ENCODE measurements around the gene MELTF.

The MELTF gene

GRCh38 chr3:196997311-196997710 is 32.3 kb downstream of the MELTF start:
- H3K9me3 ChIP-seq (ENCODE audit: control insufficient read depth, insufficient read depth, low read depth, low read length) = no peaks in the 10 kb centered on the region
- peaks cover 8% of the 10 kb centered on the region; the same call in 1 of the 2 replicates for H3K4me1 ChIP-seq (ENCODE audit: control insufficient read depth, insufficient read depth, low read length)
- H3K27ac ChIP-seq (ENCODE audit: low read depth, low read length) = no peak overlapping the region
- no peaks in the 10 kb centered on the region for H3K36me3 ChIP-seq (ENCODE audit: control insufficient read depth, insufficient read depth, low read length)
- H3K9ac ChIP-seq (ENCODE audit: low read length) = no peak overlapping the region
- no peaks in the 10 kb centered on the region for H3K27me3 ChIP-seq (ENCODE audit: control insufficient read depth, insufficient read depth, low read length)
- no peak overlapping the region for H3K4me3 ChIP-seq (ENCODE audit: low read depth, low read length)

DNA sequence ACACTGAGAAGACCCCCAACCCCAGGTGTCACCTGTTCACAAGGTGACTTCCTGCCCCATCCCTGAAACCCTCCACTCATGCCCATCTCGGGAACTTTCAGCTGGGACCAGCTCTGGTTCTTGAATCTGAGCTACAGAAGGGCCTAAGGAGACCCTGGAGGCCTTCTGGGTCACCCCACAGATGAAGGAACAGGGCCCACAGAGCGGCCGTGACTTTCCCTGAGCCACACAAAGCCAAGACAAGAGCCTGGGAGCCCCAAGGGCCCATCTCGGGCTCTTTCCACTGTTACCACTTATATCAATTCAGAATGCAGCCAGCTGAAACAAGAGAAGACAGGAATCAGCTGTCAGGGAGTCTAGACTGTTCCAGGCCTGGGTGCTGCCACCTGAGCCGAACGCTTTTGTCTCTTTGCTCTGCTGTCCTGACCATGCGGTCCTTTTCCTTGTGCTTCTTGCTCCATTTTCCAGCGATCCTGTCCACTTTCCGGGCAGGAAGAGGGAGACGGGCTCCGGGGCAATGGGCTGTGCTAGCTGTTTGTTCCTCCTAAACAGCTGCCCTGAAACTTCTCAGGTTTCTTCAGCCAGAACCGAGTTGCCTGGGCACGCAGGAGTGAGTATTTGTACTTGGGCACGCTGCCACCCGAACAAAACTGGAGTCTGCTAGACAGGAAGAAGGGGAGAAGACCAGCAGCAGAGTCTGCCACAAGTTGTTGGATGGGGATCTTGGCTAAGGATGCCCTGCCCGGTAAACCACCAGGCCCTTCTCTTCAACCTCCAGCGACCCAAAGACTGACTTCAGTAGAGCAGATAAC is 33.0 kb downstream of the MELTF start:
- no peak overlapping the region for H3K4me3 ChIP-seq (ENCODE audit: low read depth, low read length)
- H3K9ac ChIP-seq (ENCODE audit: low read length) = no peak overlapping the region
- no peaks in the 10 kb centered on the region for H3K36me3 ChIP-seq (ENCODE audit: control insufficient read depth, insufficient read depth, low read length)
- H3K27ac ChIP-seq (ENCODE audit: low read depth, low read length) = no peak overlapping the region
- no peaks in the 10 kb centered on the region for H3K27me3 ChIP-seq (ENCODE audit: control insufficient read depth, insufficient read depth, low read length)
- peaks cover 8% of the 10 kb centered on the region; the same call in 1 of the 2 replicates for H3K4me1 ChIP-seq (ENCODE audit: control insufficient read depth, insufficient read depth, low read length)
- no peaks in the 10 kb centered on the region for H3K9me3 ChIP-seq (ENCODE audit: control insufficient read depth, insufficient read depth, low read depth, low read length)

GRCh38 chr3:196995646-196996355 is 33.8 kb downstream of the MELTF start:
- H3K27ac ChIP-seq (ENCODE audit: low read depth, low read length) = no peak overlapping the region
- peaks cover 8% of the 10 kb centered on the region; the same call in 1 of the 2 replicates for H3K4me1 ChIP-seq (ENCODE audit: control insufficient read depth, insufficient read depth, low read length)
- no peak overlapping the region for H3K9ac ChIP-seq (ENCODE audit: low read length)

GRCh38 chr3:196995027-196995426 is 34.6 kb downstream of the MELTF start:
- Histone ChIP-seq H3K27ac (ENCODE audit: low read depth, low read length) (no peak overlapping the region), H3K4me1 (ENCODE audit: control insufficient read depth, insufficient read depth, low read length) (peaks cover 8% of the 10 kb centered on the region; the same call in 1 of the 2 replicates), H3K9me3 (ENCODE audit: control insufficient read depth, insufficient read depth, low read depth, low read length) (no peaks in the 10 kb centered on the region), H3K4me3 (ENCODE audit: low read depth, low read length) (no peak overlapping the region), H3K9ac (ENCODE audit: low read length) (no peak overlapping the region), H3K36me3 (ENCODE audit: control insufficient read depth, insufficient read depth, low read length) (no peaks in the 10 kb centered on the region), H3K27me3 (ENCODE audit: control insufficient read depth, insufficient read depth, low read length) (no peaks in the 10 kb centered on the region)

More at GRCh38 chr3:196995646-196996355, 33.8 kb downstream of the MELTF start:
- no peaks in the 10 kb centered on the region for H3K36me3 ChIP-seq (ENCODE audit: control insufficient read depth, insufficient read depth, low read length)
- no peak overlapping the region for H3K4me3 ChIP-seq (ENCODE audit: low read depth, low read length)
- no peaks in the 10 kb centered on the region for H3K27me3 ChIP-seq (ENCODE audit: control insufficient read depth, insufficient read depth, low read length)
- no peaks in the 10 kb centered on the region for H3K9me3 ChIP-seq (ENCODE audit: control insufficient read depth, insufficient read depth, low read depth, low read length)

- Histone ChIP-seq H3K9me3 (ENCODE audit: control insufficient read depth, insufficient read depth, low read depth, low read length) (no peaks in the 10 kb centered on the region), H3K9ac (ENCODE audit: low read length) (no peak overlapping the region), H3K27ac (ENCODE audit: low read depth, low read length) (no peak overlapping the region), H3K4me3 (ENCODE audit: low read depth, low read length) (no peak overlapping the region), H3K4me1 (ENCODE audit: control insufficient read depth, insufficient read depth, low read length) (peaks cover 8% of the 10 kb centered on the region; the same call in 1 of the 2 replicates), H3K27me3 (ENCODE audit: control insufficient read depth, insufficient read depth, low read length) (no peaks in the 10 kb centered on the region), H3K36me3 (ENCODE audit: control insufficient read depth, insufficient read depth, low read length) (no peaks in the 10 kb centered on the region)
Observed at GRCh38 chr3:196994056-196994455, 35.6 kb downstream of the MELTF start.

DNA sequence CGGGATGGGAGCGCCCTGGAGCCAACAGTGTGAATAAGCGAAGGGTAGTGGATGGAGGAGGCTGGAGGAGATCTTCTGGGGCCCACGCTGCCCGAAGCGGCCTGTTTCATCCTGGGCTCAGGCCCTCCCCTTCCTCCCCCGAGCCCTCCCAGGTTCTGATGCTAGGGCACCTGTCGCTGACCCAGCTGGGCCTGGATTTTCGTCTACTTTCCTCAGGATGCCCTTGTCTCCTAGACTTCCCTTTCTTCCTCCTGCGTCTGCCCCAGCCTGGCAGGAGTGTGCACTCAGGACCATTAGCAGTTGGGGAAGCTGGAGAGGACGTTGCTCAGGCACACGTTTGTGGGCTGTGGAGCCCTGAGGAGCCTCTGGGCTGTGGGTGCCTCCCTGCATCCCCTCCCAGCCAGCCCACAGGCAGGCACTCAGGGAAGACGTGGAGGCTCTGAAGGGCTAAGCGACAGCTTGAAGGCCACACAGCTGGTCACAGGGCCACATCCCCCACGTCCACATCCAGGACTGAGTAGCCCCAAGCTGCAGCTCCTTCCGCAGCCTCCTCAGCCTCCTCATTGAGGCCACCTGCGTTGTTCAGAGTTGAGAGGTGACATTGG is 37.1 kb downstream of the MELTF start:
- H3K9ac ChIP-seq (ENCODE audit: low read length) = no peak overlapping the region
- no peaks in the 10 kb centered on the region for H3K36me3 ChIP-seq (ENCODE audit: control insufficient read depth, insufficient read depth, low read length)
- H3K9me3 ChIP-seq (ENCODE audit: control insufficient read depth, insufficient read depth, low read depth, low read length) = no peaks in the 10 kb centered on the region
- H3K27ac ChIP-seq (ENCODE audit: low read depth, low read length) = no peak overlapping the region
- peaks cover 8% of the 10 kb centered on the region; the same call in 1 of the 2 replicates for H3K4me1 ChIP-seq (ENCODE audit: control insufficient read depth, insufficient read depth, low read length)
- H3K4me3 ChIP-seq (ENCODE audit: low read depth, low read length) = no peak overlapping the region
- no peaks in the 10 kb centered on the region for H3K27me3 ChIP-seq (ENCODE audit: control insufficient read depth, insufficient read depth, low read length)

- Histone ChIP-seq H3K27ac (ENCODE audit: low read depth, low read length) (no peak overlapping the region), H3K27me3 (ENCODE audit: control insufficient read depth, insufficient read depth, low read length) (no peaks in the 10 kb centered on the region), H3K36me3 (ENCODE audit: control insufficient read depth, insufficient read depth, low read length) (no peaks in the 10 kb centered on the region), H3K4me1 (ENCODE audit: control insufficient read depth, insufficient read depth, low read length) (peaks cover 8% of the 10 kb centered on the region; the same call in 1 of the 2 replicates), H3K9me3 (ENCODE audit: control insufficient read depth, insufficient read depth, low read depth, low read length) (no peaks in the 10 kb centered on the region), H3K4me3 (ENCODE audit: low read depth, low read length) (no peak overlapping the region), H3K9ac (ENCODE audit: low read length) (no peak overlapping the region)
Observed at GRCh38 chr3:196991581-196992460, 37.8 kb downstream of the MELTF start.

- Histone ChIP-seq H3K9me3 (ENCODE audit: control insufficient read depth, insufficient read depth, low read depth, low read length) (no peaks in the 10 kb centered on the region), H3K9ac (ENCODE audit: low read length) (no peak overlapping the region), H3K36me3 (ENCODE audit: control insufficient read depth, insufficient read depth, low read length) (no peaks in the 10 kb centered on the region), H3K4me1 (ENCODE audit: control insufficient read depth, insufficient read depth, low read length) (peaks cover 8% of the 10 kb centered on the region; the same call in 1 of the 2 replicates), H3K27ac (ENCODE audit: low read depth, low read length) (no peak overlapping the region), H3K27me3 (ENCODE audit: control insufficient read depth, insufficient read depth, low read length) (no peaks in the 10 kb centered on the region), H3K4me3 (ENCODE audit: low read depth, low read length) (no peak overlapping the region)
Observed at GRCh38 chr3:196990601-196991007, 39.0 kb downstream of the MELTF start.

- Histone ChIP-seq H3K27ac (ENCODE audit: low read depth, low read length) (no peak overlapping the region), H3K9ac (ENCODE audit: low read length) (no peak overlapping the region), H3K36me3 (ENCODE audit: control insufficient read depth, insufficient read depth, low read length) (no peaks in the 10 kb centered on the region), H3K9me3 (ENCODE audit: control insufficient read depth, insufficient read depth, low read depth, low read length) (no peaks in the 10 kb centered on the region), H3K27me3 (ENCODE audit: control insufficient read depth, insufficient read depth, low read length) (no peaks in the 10 kb centered on the region), H3K4me1 (ENCODE audit: control insufficient read depth, insufficient read depth, low read length) (peaks cover 8% of the 10 kb centered on the region; the same call in 1 of the 2 replicates), H3K4me3 (ENCODE audit: low read depth, low read length) (no peak overlapping the region)
Observed at GRCh38 chr3:196989721-196990262, 39.8 kb downstream of the MELTF start.

Measured in HUES6 (cell line).